A673 (cell line): ENCODE data around the gene PBRM1.

ENCODE experiments used
- CTCF ChIP-seq: fragments of 300-800, 200-600 bp; sonication (generic); conservative IDR thresholded peaks from 2 replicates; pipeline ENCODE4 v1.5.1; 2017; ENCODE audit warnings: low read depth, mild to moderate bottlenecking, antibody characterized with exemption, low read length, moderate library complexity, mixed read lengths
- EZH2 ChIP-seq: fragments of 200-600 bp; sonication (generic); IDR thresholded peaks from 2 replicates; pipeline ENCODE4 v1.6.1; 2017; ENCODE audit warnings: borderline replicate concordance, low read depth, mild to moderate bottlenecking, mixed read lengths, antibody characterized with exemption, low read length; ENCODE audit not compliant: poor library complexity, severe bottlenecking

GRCh38 chr3:52525680-52526561 lies 159.8 kb downstream of the PBRM1 start:
- TF ChIP-seq EZH2 (no peak), CTCF (no peak)
